Gastroesophageal sphincter (tissue), 3 donors: ENCODE data around the gene WNT11.

Source experiments
- POLR2A ChIP-seq, 2 donors: fragments of 450-650 bp; IDR thresholded peaks; one replicate each; pipeline ENCODE4 v1.6.1; 2017; ENCODE audit warnings: antibody characterized with exemption in 2 of 2, mild to moderate bottlenecking in 2 of 2, moderate library complexity in 1 of 2
- POLR2AphosphoS5 ChIP-seq: sonication (generic); formaldehyde crosslinking; IDR thresholded peaks from one replicate; pipeline ENCODE4 v1.6.1; 2017; ENCODE audit warnings: antibody characterized with exemption
- TF ChIP-seq, protein P1 (sequence below), 4 experiments: fragments of 200-600 bp in 2 of 4; fragments of 450-650 bp in 2 of 4; sonication (generic) in 1 of 4; IDR thresholded peaks; one replicate each; pipeline ENCODE4 v1.5.1; 2017 to 2019; ENCODE audit warnings: antibody characterized with exemption in 4 of 4, mild to moderate bottlenecking in 2 of 4, moderate library complexity in 2 of 4

DNA sequence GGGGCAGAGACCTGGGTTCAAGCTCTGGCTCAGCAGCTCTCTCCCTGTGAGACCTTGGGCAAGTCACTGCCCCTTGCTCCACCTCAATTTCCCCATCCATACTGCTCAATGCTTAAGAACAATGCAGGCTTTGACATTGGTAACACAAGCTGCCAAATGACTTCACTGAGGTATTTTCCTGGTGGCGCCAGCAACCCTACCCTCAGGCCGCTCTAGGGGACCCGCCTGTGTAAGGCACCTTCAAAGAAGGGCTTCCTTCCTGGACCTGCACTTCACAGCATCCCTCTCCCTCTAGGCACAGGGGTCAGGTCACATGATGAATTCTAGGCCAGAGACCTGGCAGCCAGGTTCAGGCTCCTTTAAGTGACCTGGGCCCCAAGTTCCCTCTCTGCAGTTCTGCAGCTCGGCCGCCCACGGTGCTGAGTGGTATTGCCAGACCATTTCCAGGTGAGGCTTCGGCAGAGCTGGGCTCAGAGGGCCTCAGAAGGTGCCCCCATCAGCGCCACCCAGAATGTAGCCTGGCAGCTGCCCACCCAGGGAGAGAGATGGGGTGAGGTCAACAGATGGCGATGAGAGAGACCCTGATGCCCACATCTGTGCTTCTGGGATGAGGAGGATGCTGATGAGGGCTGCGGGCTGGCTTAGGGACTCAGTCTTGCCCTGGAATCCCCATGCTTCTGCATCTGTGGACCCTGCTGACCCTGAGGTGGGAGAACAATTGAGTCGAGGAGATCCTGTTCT lies 4.5 kb downstream of the WNT11 start:
- TF ChIP-seq, protein P1, sequence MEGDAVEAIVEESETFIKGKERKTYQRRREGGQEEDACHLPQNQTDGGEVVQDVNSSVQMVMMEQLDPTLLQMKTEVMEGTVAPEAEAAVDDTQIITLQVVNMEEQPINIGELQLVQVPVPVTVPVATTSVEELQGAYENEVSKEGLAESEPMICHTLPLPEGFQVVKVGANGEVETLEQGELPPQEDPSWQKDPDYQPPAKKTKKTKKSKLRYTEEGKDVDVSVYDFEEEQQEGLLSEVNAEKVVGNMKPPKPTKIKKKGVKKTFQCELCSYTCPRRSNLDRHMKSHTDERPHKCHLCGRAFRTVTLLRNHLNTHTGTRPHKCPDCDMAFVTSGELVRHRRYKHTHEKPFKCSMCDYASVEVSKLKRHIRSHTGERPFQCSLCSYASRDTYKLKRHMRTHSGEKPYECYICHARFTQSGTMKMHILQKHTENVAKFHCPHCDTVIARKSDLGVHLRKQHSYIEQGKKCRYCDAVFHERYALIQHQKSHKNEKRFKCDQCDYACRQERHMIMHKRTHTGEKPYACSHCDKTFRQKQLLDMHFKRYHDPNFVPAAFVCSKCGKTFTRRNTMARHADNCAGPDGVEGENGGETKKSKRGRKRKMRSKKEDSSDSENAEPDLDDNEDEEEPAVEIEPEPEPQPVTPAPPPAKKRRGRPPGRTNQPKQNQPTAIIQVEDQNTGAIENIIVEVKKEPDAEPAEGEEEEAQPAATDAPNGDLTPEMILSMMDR (IDR thresholded peaks at IDR 0.05) = no peak
- TF ChIP-seq POLR2AphosphoS5 = no peak
- TF ChIP-seq POLR2A (IDR thresholded peaks at IDR 0.05) = no peak
